Fibroblast of mammary gland (primary cell): Measurements from ENCODE around the gene ITPK1.
"Not testable (repeated sequence)": the region's sequence is repeated elsewhere in the genome, so short reads cannot be mapped to it uniquely, and the experiment has no call there.

Experiments
- DNase-seq: peaks from one replicate; pipeline ENCODE4 v3.0.0-alpha.2; 2010; ENCODE audit warnings: low read depth
- H3K4me3 ChIP-seq: 2 replicates; pipeline ENCODE4 v1.5.1; 2011; ENCODE audit warnings: low read depth, mild to moderate bottlenecking, low read length, moderate library complexity; ENCODE audit not compliant: control insufficient read depth
- CTCF ChIP-seq: conservative IDR thresholded peaks from 2 replicates; pipeline ENCODE4 v1.5.1; 2011; ENCODE audit warnings: low read depth, low read length, inconsistent platforms; ENCODE audit not compliant: control insufficient read depth, insufficient read depth

The ITPK1 gene

GRCh38 chr14:93114713-93115068 lies 1.0 kb downstream of the ITPK1 start:
- no peak for DNase-seq
- H3K4me3 ChIP-seq = peak overlapping the region; percentile 62
- TF ChIP-seq CTCF = no peak

GRCh38 chr14:93114068-93114710 lies 1.5 kb downstream of the ITPK1 start:
- no peak for DNase-seq
- TF ChIP-seq CTCF = no peak
- peak overlapping the region; percentile 62 for H3K4me3 ChIP-seq

GRCh38 chr14:93113678-93114067 lies 2.1 kb downstream of the ITPK1 start:
- no peak for DNase-seq
- no peak for TF ChIP-seq CTCF
- H3K4me3 ChIP-seq = no peak overlapping the region

DNA sequence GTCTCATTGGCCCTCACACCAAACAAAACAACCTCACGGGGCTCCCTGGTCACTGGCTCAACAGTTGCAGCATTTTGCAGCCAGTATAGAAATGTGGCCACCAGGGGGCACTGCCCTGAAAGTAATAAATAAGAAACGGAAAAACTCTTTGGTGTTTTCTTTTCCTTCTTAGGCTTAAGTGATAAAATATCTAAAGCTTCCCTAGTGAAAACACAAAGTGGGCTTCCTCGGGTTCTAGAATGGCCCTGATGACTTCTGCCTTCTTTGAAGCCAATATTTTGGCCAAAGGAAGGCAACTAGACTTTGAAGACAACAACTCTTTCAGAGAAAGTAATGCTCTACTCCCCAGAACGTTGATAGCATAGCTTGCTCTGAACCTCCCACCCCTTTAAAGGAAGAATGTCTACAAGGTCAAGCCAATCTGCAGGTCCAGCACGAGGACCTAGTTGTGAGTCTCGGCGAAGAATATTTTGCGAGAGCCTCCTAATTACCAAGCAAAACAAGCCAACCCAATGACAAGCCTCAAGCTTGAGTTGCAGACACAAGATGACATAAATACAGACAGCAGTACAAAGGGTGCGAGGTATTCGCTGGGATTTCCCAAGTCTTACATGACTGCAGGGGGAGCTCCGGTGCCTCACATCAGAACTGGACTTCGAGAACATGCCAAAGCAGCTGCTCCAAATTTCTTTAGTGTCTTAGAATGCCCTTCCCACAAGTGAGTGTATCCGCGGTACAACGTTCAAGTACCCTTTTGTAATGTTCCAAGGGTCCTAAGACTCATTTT lies 2.6 kb downstream of the ITPK1 start:
- peak; percentile 83 for DNase-seq
- peak; percentile 67 for TF ChIP-seq CTCF
- no peak overlapping the region for H3K4me3 ChIP-seq

DNA sequence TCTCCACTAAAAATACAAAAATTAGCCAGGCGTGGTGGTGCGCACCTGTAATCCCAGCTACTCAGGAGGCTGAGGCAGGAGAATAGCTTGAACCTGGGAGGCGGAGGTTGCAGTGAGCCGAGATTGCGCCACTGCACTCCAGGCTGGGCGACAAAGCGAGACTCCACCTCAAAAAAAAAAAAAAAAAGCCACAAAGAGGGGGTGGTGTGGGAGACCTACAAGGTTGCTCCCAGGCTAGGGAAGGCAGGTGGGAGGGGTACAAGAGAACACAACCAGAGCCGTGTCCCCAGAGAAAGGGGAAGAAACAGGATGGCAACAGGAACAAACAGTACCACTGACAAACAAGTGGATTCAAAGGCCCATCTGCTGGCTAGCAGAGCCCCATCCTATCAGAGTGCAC lies 4.2 kb downstream of the ITPK1 start:
- H3K4me3 ChIP-seq, DNase-seq: not testable (repeated sequence)

DNA sequence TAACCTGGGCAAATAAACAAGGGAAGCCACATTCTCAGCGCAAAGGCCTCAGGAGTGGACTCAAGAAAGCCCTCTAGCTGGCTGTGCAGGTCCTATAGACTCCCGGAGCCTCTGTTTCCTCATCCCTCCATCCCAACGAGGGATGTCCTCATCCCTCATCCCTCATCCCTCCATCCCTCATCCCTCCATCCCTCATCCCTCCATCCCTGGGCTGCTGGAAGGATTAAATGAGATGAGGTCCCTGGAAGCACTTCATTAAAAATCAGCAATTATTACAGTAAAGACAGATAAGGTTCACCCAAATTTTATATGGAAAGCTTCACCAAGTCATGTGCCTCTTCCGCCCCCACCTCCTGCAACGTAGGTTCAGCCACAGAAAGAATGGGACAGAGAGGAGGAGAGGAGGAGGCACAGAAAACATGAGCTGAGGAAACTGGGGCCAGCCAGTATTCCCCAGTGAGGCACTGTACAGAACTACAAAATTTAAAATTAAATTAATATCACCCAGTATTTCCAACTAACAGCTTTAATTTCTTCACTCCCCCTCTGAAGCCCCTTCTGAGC lies 4.8 kb downstream of the ITPK1 start:
- H3K4me3 ChIP-seq = no peak overlapping the region
- DNase-seq = no peak
- no peak for TF ChIP-seq CTCF

GRCh38 chr14:93109572-93110481 lies 5.9 kb downstream of the ITPK1 start:
- TF ChIP-seq CTCF = no peak
- H3K4me3 ChIP-seq = no peak overlapping the region
- DNase-seq = no peak
